ENCODE measurements around the gene HOXA7. TPM values are rescaled to one million over a fixed set of nuclear protein-coding genes. Genes with fewer than 3 reads are reported as not detected.

The HOXA7 gene
- total RNA-seq, 1 donor from 2014 or later = 34.2 TPM

GRCh38 chr7:27202862-27203134 lies 46.3 kb upstream of the HOXA7 start:
- Histone ChIP-seq H3K36me3 (ENCODE audit: control insufficient read depth, insufficient read depth, low read length) (no peaks in the 10 kb centered on the region), H3K4me3 (ENCODE audit: low read depth, low read length) (no peak overlapping the region), H3K27me3 (ENCODE audit: control insufficient read depth, insufficient read depth, low read length) (peaks cover 85% of the 10 kb centered on the region)
- DNase-seq (ENCODE audit: low read depth) = no peak
- no peak for TF ChIP-seq CTCF (IDR thresholded peaks at IDR 0.05; ENCODE audit: insufficient read depth, low read length, poor library complexity, severe bottlenecking)

GRCh38 chr7:27202018-27202861 lies 45.8 kb upstream of the HOXA7 start:
- Histone ChIP-seq H3K27me3 (ENCODE audit: control insufficient read depth, insufficient read depth, low read length) (peaks cover 87% of the 10 kb centered on the region), H3K4me3 (ENCODE audit: low read depth, low read length) (no peak overlapping the region), H3K36me3 (ENCODE audit: control insufficient read depth, insufficient read depth, low read length) (no peaks in the 10 kb centered on the region)
- DNase-seq (ENCODE audit: low read depth) = no peak
- no peak for TF ChIP-seq CTCF (IDR thresholded peaks at IDR 0.05; ENCODE audit: insufficient read depth, low read length, poor library complexity, severe bottlenecking)

GRCh38 chr7:27201580-27202017 lies 45.1 kb upstream of the HOXA7 start:
- TF ChIP-seq CTCF (IDR thresholded peaks at IDR 0.05; ENCODE audit: insufficient read depth, low read length, poor library complexity, severe bottlenecking) = no peak
- no peak for DNase-seq (ENCODE audit: low read depth)
- peaks cover 87% of the 10 kb centered on the region for H3K27me3 ChIP-seq (ENCODE audit: control insufficient read depth, insufficient read depth, low read length)
- H3K36me3 ChIP-seq (ENCODE audit: control insufficient read depth, insufficient read depth, low read length) = no peaks in the 10 kb centered on the region
- no peak overlapping the region for H3K4me3 ChIP-seq (ENCODE audit: low read depth, low read length)

- DNase-seq (ENCODE audit: low read depth) = no peak
- no peak overlapping the region for H3K4me3 ChIP-seq (ENCODE audit: low read depth, low read length)
- no peak for TF ChIP-seq CTCF (IDR thresholded peaks at IDR 0.05; ENCODE audit: insufficient read depth, low read length, poor library complexity, severe bottlenecking)
Measured at GRCh38 chr7:27200761-27201579, 44.5 kb upstream of the HOXA7 start.

GRCh38 chr7:27199849-27200760 lies 43.6 kb upstream of the HOXA7 start, which contains the start of gene HOXA13:
TSS of gene HOXA13 (minus strand) at chr7:27200091. CDS start at chr7:27200077, 14 bp downstream.
- Histone ChIP-seq H3K27me3 (ENCODE audit: control insufficient read depth, insufficient read depth, low read length) (peaks cover 75% of the 10 kb centered on the region), H3K4me3 (ENCODE audit: low read depth, low read length) (peak within 1 kb of the TSS; percentile 20), H3K36me3 (ENCODE audit: control insufficient read depth, insufficient read depth, low read length) (no peaks in the 10 kb centered on the region)
- no peak for TF ChIP-seq CTCF (IDR thresholded peaks at IDR 0.05; ENCODE audit: insufficient read depth, low read length, poor library complexity, severe bottlenecking)
- DNase-seq (ENCODE audit: low read depth) = no peak

More at GRCh38 chr7:27200761-27201579, 44.5 kb upstream of the HOXA7 start:
- Histone ChIP-seq H3K36me3 (ENCODE audit: control insufficient read depth, insufficient read depth, low read length) (no peaks in the 10 kb centered on the region), H3K27me3 (ENCODE audit: control insufficient read depth, insufficient read depth, low read length) (peaks cover 82% of the 10 kb centered on the region)
